ENCODE results near the gene MPPED1.

The MPPED1 gene

DNA sequence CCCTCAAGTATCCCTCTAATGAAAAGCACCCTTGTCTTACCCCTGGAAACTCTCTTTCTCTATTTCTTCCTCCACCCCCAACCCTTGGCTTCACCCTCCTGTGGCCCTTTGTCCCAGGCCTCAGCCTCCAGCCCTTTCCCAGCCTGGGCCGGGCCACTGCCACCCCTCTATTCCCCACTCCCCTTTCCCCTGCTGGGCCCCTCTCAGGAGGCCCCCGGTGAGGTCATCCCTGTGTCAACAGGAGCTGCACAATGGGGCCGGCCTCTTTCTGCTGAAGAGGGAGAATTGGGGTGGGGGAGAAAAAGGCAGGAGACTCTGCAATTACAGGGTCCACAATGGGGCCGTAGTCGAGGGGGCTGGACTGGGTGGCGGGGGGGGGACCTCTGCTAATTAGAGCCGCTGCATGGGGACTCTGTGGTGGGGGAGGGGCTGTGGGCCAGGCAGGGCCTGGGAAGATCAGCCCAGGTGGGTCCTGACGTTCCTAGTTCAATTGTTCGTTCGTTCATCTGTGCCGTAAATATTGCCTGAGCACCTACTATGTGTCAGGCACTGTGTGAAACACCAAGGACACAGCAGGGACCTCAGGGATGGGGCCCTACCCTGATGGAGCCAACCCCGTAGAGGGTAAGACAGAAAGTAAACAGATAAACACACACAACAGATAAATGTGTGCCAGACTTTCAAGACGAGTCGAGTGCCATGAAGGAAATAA lies 18.5 kb upstream of the MPPED1 start:
- no peak for DNase-seq

DNA sequence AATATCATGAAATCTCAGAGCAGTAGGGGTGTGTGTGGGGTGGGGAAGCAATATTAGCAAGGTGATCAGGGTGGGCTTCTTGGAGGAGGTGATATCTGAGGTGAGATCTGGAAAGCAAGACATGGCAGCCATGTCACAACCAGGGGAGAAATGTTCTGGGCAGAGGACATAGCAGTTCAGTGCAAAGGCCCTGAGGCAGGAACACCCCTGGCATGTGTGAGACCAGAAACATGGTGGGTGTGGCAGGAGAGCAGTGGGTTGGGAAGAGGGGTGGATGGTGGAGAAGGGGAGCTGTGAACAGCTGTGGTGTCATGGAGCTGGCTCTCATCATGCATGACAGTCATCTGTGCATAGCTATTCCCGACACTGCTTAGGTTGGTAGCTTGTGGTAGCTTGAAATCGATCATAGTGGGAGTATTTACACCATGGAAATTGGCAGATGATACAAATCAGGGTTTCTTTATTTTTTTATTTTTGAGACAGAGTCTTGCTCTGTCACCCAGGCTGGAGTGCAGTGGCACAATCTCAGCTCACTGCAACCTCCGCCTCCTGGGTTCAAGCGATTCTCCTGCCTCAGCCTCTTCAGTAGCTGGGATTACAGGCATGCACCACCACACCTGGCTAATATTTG lies 17.9 kb upstream of the MPPED1 start:
- no peak for DNase-seq

DNA sequence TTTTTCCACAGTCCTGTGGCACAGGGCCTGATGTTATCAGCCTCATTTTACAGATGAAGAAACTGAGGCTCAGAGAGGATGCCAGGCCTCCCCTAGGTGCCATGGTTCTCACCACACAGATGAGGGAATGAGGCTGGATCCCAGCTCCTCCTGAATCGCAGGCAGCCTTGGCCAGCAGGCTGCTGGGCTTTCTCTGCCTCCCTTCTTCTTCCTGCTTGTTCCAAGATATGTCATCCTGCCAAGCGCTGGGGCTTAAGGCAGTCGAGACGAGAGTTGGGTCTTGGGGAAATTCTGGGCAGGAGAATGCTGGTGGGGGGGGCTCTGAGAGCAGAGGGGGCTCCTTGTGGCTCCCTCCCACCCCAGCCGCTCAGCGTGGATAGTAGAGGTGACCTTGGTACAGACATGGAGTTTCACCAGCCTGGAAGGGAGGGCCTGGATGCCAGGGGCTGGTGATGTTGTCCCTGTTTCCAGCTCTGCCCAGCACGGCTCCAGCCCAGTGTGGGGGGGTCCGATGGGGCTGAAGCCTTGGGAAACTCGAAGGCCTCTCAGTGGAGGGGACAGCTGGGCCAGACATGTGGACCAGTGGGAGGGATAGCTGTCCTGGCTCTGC lies 16.6 kb upstream of the MPPED1 start:
- no peak for DNase-seq

DNA sequence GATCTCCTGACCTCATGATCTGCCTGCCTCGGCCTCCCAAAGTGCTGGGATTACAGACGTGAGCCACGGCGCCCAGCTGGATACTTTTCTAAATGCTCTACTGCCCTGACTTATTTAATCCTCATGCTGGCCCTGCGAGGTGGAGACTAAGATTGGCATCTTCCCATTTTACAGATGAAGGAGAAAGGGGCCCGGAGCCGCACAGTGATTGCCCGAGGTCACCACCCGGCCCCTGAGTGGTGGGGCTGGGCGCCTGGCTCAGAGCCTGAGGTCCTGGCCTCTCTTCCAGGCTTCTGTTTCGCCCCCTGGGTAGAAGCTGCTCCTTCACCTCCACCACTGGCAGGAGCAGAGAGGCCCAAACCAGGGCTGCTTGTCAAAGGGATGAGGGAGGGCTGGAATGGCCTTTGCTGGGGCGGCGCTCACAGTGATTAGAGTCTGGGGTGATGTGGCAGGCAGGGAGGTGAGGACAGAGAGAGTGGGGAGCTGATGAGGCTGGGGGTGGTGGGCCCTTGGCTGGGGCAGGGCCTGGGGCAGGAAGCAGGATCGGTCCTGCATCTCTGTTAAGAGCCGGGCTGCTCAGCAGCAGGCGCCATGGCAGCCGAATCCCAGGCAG lies 15.4 kb upstream of the MPPED1 start:
- no peak for DNase-seq

DNA sequence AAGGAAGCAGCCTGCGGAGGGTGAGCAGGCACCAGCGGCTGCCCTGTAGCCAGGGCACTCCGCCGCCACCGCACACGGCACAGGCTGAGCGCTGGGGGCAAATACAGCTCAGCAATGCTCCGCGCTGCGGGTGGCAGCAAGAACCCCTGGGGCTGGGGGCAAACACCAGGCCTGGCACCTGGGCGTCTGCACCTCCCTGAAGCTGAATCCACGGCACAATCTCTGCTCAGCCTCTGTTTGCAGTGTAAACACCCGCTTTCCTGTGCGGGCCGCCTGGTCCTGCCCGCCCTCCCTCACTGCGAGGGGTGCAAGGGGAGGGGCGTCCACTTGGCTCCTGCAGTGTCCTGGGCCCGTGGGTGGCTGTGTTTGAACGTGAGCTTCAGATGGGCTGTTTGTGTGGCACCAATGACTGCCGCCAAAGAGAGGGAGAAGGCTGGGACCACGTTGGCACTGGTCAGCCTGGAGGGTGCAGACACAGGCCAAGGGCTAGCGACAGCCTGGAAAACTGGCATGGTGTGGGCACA lies 14.8 kb upstream of the MPPED1 start:
- no peak for DNase-seq

DNA sequence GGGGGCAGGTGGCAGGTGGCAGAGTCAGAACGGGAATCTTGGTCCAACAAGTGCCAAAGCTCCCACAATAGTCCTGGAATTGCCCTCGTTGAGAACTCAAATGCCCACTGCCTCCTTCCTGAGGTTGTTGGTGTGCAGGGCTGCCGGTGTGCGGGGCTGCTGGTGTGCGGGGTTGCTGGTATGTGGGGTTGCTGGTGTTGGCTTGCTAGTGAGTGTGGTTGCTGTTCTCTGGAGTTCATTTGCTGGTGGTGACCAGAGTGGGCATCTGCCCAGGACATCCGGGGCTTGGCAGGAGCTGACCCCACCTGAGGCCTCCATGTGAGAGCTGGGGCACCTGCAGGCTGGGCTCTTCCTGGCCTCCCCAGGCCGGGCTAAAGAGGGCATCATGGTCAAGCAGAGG lies 14.0 kb upstream of the MPPED1 start:
- DNase-seq, result no peak

DNA sequence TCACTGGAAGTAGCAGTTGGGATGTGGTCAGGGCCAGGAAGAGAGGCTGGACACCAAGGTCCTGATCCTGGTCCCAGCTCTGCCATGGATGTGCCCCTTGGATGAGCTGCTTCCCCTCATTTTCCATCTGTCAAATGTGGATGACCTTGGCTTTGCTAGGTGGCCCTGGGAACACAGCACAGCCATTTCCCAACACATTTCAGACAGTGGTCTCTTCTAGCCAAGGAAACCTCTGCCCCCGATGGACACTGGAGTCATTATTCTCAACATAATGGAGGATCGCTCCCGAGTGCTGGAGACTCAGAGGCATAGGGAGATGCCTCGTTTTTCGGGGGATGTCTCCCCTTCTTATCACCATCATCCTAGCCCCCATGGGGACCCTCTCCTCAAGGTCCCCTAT lies 13.6 kb upstream of the MPPED1 start:
- no peak for DNase-seq

DNA sequence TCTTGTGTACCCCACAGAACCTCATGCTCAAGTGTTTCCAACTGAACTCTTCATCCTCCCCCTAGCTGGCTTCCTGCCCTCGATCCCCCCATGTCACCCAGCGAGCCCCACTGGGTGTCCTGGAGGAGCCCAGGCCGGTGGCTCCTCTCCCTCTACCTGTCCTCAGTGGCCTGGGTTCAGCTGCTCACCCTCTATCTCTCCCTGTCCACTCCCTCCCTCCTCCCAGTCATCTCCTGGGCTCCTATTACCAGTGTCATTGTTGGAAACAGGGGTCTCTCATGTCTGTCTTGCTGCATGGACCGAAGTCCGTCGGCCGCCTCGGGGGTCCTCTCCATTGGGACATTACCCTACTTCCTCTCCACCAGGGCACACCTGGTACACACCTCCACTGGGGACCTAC lies 12.9 kb upstream of the MPPED1 start:
- no peak for DNase-seq

DNA sequence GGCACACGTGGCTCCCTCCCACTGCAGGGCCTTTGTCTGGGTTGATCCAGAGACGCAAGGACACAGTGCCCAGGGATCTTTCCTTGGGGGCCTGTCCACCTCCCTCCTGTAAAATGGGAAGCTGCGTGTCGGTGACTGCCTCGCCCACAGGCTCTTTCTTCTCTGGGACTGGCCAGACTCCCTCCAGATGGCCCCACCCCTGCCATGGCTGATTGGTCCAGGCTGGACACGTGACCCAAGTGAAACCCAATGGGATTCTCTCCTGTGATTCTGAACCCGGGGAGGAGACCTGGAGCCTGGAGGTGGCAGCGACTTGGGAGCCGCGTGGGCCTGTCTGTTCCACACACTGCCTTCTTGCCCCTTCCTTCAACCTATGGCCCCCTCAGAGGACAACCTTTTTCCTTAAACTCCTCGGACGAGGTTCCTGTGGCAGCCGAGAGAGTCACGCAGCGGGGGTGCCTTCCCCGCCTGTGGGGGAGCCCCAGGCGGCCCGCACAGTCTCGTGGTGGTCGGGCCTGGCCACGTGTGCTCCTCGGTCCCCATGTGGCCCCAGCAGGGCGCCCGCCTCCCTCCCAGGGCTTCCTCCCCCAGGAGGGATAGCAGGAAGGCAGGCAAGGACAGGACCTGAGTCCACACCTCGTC lies 12.4 kb upstream of the MPPED1 start:
- DNase-seq, result no peak

DNA sequence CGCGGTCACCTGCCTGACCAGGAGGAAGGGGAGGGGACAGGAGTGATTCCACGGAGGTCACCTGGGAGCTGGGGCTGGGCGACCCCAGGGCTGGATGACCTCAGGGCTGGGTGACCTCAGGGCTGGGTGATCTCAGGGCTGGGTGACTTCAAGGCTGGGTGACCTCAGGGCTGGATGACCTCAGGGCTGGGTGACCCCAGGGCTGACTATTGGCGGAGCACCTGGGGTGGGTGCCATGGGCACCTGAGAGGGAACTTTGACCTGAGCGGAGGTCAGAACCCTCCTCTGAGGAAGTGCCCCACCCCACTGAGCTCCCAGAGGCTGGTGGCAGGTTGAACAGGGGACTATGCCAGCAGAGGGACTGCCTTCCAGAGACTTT lies 11.8 kb upstream of the MPPED1 start:
- DNase-seq, result no peak

DNA sequence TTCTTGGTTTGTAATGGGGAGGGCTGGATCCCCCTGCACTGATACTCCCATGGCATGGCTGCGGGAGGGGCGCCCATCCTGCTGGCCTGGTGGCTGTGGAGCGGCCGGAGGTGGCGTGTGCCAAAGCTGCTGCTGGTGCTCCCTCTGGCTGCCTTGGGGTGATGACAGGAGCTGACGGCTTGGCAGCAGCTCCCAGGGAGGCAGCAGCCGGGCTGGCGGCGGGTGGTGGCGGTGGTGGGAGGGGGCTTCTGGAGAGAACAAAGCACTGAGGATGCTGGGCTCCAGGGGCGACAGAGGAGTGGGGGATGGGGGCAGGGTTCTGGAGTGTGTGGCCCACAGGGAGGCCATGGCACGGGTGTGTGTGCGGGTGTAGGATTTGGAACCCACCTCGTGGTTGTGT lies 11.4 kb upstream of the MPPED1 start:
- DNase-seq, result no peak

DNA sequence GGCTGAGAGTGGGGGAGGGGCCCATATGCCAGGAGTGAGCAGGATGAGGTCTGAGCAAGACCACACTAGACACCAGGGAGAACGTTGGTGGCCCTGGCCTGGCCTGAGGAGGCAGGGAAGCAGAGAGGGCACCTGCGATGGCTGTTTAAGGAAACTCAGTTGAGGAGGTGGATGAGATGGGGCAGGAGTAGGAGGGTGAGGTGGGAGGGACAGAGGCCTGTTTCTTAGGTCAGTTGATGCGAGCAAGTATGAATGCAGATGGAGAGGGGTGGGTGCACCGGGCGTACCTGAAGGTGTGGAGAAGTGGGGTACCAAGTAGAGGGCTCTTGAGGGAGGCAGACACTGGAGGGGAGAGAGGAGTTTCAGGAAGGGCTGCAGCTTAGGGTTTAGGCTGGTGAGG lies 10.6 kb upstream of the MPPED1 start:
- no peak for DNase-seq

DNA sequence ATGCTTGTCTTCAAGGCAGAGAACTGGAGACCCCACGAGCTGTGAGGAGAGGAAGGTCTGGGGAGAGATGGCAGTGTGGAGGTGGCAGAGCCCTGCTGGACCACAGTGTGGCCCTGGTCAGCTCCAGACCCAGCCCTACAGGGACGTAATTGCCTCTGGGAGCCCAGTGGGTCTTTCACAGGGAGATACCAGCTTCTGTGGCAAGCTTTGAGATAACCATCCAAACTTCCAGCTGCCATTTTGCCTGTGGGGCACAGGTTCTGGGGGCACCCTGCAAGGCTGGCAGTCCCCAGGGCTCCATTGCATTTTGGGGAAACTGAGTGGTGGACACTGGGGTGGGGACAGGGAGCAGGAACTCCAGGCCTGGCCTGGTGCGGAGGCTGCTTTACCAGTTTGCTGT lies 10.2 kb upstream of the MPPED1 start:
- DNase-seq, result no peak

DNA sequence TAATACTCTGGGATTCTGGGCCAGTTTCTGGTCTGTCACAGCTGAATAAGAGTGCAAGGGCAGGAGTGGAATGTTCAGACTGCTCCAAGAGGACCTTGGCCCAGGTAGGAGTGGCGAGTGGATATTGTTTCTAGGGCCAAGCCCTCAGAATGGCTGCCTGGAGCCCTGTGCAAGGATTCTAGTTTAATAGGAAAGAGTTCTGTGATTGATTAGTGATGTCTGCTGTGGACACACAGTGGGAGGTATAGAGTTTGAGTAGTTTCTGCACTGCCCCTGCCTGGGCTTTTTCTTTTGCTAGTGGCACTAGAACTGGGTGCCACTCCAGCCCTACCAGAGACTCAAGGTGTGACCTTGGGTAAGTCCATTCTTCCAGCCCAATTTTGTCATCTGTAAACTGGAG lies 9.7 kb upstream of the MPPED1 start:
- DNase-seq, result no peak

DNA sequence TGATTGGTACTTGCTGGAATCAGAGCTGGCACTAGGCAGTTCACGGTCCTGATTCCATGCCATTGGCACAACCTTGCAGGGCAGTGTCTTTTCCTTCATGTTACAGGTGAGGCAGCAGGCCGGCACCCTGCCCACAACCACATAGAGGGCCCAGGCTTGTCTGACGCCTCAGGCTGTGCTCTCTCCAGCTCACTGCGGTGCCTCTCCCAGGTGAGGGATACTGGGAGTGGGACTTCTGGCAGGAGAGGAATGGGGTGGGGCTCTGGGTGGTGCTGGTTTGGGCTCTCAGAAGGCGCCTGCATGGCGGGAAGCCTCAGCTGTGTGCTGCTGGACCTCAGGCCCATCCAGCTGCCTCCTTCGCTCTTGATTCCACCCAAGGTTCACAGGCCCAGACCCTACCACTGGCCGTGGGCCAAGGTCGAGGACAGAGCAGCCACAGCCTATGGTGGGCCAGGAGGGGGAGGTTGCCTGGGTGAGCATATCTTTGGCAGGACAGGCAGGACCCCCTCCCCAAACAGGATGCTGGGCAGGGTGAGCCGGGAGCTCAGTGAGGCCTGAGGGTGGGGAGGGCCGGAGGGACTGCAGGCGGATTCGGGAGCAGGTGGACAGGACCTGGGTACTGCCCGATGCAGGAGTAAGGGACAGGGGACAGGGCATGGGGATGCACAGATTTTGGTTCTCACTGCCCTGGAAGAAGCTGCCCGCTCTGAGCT lies 7.0 kb upstream of the MPPED1 start:
- no peak for DNase-seq

DNA sequence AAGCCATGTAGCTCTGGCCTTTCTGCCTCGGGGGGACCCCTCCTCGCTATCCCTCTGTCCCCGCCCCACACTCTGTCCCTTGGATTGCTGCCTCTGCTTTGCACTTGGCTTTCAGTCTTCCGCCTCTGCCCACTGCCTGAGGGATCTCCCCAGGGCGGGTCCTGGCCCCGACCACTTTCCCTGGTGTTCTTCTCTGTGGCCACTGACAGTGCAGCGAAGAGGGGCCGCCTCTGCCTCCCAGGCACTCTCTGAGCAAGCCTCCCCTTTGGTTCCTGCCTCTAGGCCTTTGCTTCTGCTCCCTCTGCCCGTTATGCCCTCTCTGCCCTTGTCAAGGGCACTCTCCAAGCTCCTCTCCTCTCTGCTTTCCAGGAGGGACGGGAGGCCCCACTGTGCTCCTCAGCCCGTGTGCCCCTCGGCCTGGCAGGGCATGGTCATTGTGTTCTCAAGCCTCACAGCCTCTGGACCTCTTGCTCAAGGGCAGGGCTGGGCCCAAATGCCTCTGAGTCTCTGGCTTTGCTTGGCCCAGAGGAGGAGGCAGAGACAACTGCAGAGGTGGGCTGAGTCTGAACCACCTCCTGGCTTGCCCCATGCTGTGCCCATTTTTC lies 5.5 kb upstream of the MPPED1 start:
- no peak for DNase-seq

DNA sequence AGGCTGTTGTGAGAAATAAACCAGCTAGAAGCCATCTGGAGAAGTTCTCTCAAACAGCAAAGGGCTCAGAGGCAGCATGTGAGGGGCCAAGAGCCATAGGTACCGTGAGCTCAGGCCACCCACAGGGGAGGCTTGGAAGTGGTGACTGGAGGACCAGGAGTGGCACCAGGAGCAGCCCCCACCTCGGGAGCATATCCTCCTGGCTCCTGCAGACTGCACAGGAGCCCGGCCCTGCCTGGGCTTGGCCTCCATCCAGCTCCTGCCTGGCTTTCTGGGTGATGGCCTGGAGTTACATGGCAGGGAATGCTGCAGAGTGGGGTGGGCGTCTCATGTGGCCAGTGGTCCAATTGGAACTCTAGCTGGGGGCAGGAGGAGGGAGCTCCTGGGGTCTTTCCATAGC lies 4.2 kb upstream of the MPPED1 start:
- DNase-seq, result no peak

DNA sequence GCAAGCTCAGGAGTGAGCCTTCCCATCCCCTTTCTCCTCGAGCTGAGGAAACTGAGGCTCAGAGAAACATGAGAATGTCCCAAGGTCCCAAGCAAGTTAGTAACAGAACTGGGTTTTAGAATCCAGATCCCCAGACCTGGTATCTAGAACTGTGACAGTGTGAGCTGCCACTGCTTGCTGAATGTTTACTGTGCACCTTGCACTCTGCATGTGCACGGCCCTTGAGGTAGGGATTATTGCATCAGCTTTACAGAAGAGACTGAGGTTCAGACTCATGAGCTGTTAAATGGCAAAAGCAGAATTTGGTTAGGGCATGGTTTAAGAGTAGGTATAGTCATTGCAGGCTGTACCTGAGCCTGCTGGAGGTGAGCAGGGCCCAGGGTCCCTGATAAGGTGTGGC lies 3.8 kb upstream of the MPPED1 start:
- no peak for DNase-seq

DNA sequence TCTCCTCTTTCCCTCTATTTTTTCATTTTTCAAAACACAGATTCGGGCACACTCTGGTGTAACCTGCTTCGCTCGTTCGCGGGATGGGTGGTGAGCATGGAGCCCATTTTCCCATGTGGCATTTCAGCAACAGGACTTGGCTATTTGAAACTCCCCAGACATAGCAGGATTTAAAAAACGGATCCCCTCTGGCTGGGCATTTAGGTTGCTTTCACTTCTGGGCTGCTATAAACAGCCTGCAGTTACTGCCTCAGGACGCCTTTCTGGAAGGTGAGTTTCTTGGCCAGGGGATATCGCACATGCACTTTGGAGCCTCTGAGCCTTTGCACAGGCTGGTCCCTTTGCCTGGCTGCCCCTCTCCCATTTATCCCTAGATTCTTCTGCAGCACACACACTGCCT lies 2.8 kb upstream of the MPPED1 start:
- DNase-seq, result no peak

DNA sequence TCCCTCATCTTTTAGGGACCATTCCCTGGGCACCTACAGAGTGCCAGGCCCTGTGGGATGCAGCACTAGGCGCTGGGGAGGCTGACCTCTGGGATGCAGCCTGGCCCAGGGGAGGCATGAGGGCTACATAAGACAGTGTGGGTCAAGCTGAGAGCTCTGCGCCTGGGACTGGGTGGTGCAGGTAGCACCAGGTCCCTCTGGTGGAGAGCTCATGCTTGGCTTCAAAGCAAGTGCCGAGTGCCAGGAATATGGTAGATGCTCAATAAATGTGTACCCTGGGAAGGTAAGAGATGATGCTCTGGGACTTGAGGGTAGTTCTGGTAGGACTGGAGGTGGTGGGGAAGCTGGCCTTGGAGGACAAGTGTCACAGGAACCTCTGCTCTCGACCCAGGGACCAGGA lies 2.0 kb upstream of the MPPED1 start:
- no peak for DNase-seq

DNA sequence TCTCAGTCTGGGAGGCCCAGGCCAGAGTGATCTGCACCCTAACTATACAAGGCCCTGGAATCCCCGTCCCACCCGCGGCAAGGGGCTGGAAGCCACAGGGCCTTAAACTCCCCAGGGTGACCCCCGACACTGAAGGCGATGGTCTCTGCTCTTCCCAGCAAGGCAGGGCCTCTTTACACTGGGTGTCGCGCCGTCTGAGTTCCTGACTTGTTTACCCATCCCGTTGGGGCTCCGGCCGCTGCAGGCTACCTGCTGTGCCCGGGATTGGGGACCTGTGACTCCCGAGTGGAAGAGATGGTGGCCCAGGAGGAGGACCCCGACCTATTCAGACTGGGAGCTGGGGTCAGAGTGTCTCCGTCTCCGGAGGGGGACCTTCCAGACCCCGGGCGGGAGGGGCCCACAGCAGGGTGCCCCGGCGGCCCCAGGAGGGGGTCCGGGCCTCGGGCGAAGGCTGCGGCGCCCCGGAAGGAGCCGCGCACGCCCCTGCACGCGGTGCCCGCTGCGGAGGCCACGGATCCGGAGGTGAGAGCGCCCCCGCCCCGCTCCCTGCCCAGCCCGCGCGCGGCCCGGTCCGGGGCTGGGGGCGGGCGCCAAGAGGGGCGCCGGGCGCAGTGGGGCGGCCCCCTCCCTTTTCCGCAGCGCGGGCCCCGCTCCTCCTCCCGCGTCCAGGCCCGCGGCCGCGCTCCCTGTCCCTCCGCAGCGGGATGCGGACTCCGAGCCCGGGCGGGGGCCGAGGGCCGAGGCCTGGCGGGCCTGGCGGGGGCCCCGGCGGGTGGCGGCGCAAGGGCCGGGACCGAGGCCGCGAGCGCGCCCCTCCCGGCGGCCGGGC lies 560 bp upstream of the MPPED1 start:
- DNase-seq, result no peak

All from CD4-positive, alpha-beta T cell treated with Interleukin-6 for 4 hours (primary cell).